Esophagus squamous epithelium (tissue), 5 donors: ENCODE data around the gene CD300LG. TPM values are rescaled to one million over a fixed set of nuclear protein-coding genes. Genes with fewer than 3 reads are reported as not detected.
"Not testable (repeated sequence)": the region's sequence is repeated elsewhere in the genome, so short reads cannot be mapped to it uniquely, and the experiment has no call there.

Experiments used
- DNase-seq: peaks from one replicate; lab custom pipeline; 2025; lab: John Stamatoyannopoulos, UW
- H3K27ac ChIP-seq, 4 donors: fragments of 200-600 bp; sonication (generic); one replicate each; pipeline ENCODE4 v1.5.1; 2016 to 2019; ENCODE audit warnings: mild to moderate bottlenecking in 1 of 4
- H3K27me3 ChIP-seq, 4 donors: fragments of 200-600 bp; sonication (generic); 1 replicate in 3 of 4; 2 replicates in 1 of 4; pipeline versions ENCODE4 v1.5.1 to v1.6.0; 2017 to 2021; ENCODE audit warnings: antibody characterized with exemption in 1 of 4
- H3K36me3 ChIP-seq, 3 donors: fragments of 200-600 bp; sonication (generic); one replicate each; pipeline ENCODE4 v1.5.1; 2016 to 2019
- H3K4me1 ChIP-seq, 3 donors: fragments of 200-600 bp; sonication (generic); one replicate each; pipeline ENCODE4 v1.5.1; 2017 to 2019
- H3K4me3 ChIP-seq, 4 donors: fragments of 200-600 bp; sonication (generic); 1 replicate in 3 of 4; 2 replicates in 1 of 4; pipeline ENCODE4 v1.5.1; 2016 to 2019; ENCODE audit warnings: mild to moderate bottlenecking in 2 of 4, moderate library complexity in 1 of 4
- H3K9me3 ChIP-seq, 3 donors: fragments of 200-600 bp; sonication (generic); one replicate each; pipeline ENCODE4 v1.5.1; 2016 to 2019
- POLR2A ChIP-seq, 4 donors: fragments of 450-650 bp; IDR thresholded peaks; one replicate each; pipeline ENCODE4 v1.6.1; 2017; ENCODE audit warnings: antibody characterized with exemption in 4 of 4, mild to moderate bottlenecking in 4 of 4, moderate library complexity in 3 of 4
- WGBS, 2 donors: methylation state at CpG; one replicate each; pipeline ENCODE4 v1.1.5; 2018; 5-methylcytosine and 5-hydroxymethylcytosine counted together
- intact Hi-C: fragments of 100-400 bp; cut with DNase I; formaldehyde crosslinking; loops from one replicate; pipeline ENCODE4 v1.15.0; 2022
- total RNA-seq, 4 donors: library from RNA; depleted of rRNA; stranded (reverse); fragments of >200 nt; gene quantifications; one replicate each; pipeline ENCODE4 v1.1.0, GENCODE V29; 2016
- TF ChIP-seq, protein P1 (sequence below), 6 experiments: fragments of 450-650 bp in 4 of 6; fragments of 200-600 bp in 2 of 6; sonication (generic) in 2 of 6; IDR thresholded peaks; one replicate each; pipeline ENCODE4 v1.5.1; 2016 to 2019; ENCODE audit warnings: antibody characterized with exemption in 6 of 6, mild to moderate bottlenecking in 4 of 6, moderate library complexity in 4 of 6
- donor health status: DM: yes; HTN: yes; CAD: no.

Gene CD300LG
- total RNA-seq, 4 donors from 2014 or later = 0.30 to 2.3 (median 0.94) TPM

- intact Hi-C loops = no loop called here
- peaks cover 0 to 26% (median 6%) of the 10 kb centered on the region in 3 donors for H3K36me3 ChIP-seq
- TF ChIP-seq, protein P1, sequence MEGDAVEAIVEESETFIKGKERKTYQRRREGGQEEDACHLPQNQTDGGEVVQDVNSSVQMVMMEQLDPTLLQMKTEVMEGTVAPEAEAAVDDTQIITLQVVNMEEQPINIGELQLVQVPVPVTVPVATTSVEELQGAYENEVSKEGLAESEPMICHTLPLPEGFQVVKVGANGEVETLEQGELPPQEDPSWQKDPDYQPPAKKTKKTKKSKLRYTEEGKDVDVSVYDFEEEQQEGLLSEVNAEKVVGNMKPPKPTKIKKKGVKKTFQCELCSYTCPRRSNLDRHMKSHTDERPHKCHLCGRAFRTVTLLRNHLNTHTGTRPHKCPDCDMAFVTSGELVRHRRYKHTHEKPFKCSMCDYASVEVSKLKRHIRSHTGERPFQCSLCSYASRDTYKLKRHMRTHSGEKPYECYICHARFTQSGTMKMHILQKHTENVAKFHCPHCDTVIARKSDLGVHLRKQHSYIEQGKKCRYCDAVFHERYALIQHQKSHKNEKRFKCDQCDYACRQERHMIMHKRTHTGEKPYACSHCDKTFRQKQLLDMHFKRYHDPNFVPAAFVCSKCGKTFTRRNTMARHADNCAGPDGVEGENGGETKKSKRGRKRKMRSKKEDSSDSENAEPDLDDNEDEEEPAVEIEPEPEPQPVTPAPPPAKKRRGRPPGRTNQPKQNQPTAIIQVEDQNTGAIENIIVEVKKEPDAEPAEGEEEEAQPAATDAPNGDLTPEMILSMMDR (IDR thresholded peaks at IDR 0.05) = no peak
- peak in 2 of 4 donors; percentile 72 to 82 for TF ChIP-seq POLR2A (IDR thresholded peaks at IDR 0.05)
- WGBS, 2 donors = 8 to 9% methylated on average over 8 to 14 of the region's 87 CpGs
- H3K27ac ChIP-seq = peak within 1 kb of the TSS; percentile 68 to 84 (median 79)
- no peak for DNase-seq
- peak within 1 kb of the TSS; percentile 60 to 76 (median 72) for H3K4me3 ChIP-seq
- peaks cover 0 to 8% (median 0%) of the 10 kb centered on the region in 4 donors for H3K27me3 ChIP-seq
- peaks cover 5 to 33% (median 16%) of the 10 kb centered on the region in 3 donors for H3K4me1 ChIP-seq
- H3K9me3 ChIP-seq = no peaks in the 10 kb centered on the region
Observed at GRCh38 chr17:43832976-43833829, 13.8 kb upstream of the CD300LG start, which contains the start of gene MPP3. MPP3 (minus strand) TSS chr17:43833146; CDS start chr17:43831906, 1,240 bp downstream.

- intact Hi-C loops = no loop called here
- no peak for DNase-seq
- no peak overlapping the region for H3K27ac ChIP-seq
- TF ChIP-seq, protein P1 (IDR thresholded peaks at IDR 0.05) = no peak
- no peak overlapping the region for H3K4me3 ChIP-seq
- no peaks in the 10 kb centered on the region for H3K9me3 ChIP-seq
- H3K36me3 ChIP-seq = peaks cover 0 to 18% (median 6%) of the 10 kb centered on the region in 3 donors
- H3K4me1 ChIP-seq = peaks cover 5 to 33% (median 16%) of the 10 kb centered on the region in 3 donors
- 52 to 59% methylated on average over 2 of the region's 2 CpGs for WGBS, 2 donors
- H3K27me3 ChIP-seq = peaks cover 0 to 8% (median 0%) of the 10 kb centered on the region in 4 donors
Observed at GRCh38 chr17:43834106-43834505, 12.9 kb upstream of the CD300LG start.

- TF ChIP-seq POLR2A (IDR thresholded peaks at IDR 0.05) = no peak
- TF ChIP-seq, protein P1 (IDR thresholded peaks at IDR 0.05) = peak in 1 of 6 experiments; percentile 8
- Histone ChIP-seq H3K4me1 (peaks cover 0 to 29% (median 16%) of the 10 kb centered on the region in 3 donors), H3K36me3 (no peaks in the 10 kb centered on the region), H3K9me3 (no peaks in the 10 kb centered on the region), H3K27me3 (no peaks in the 10 kb centered on the region), H3K4me3 (no peak overlapping the region), H3K27ac (peak overlapping the region in 3 of 4 donors; percentile 3 to 54 (median 18))
- 19 to 27% methylated on average over 7 of the region's 7 CpGs for WGBS, 2 donors
- intact Hi-C loops = loop anchor here (5.0 kb wide), 1 partner anchor 57 kb away; the partner anchor contains the start of gene CFAP97D1
- no peak for DNase-seq
Observed at GRCh38 chr17:43839670-43840108, 7.3 kb upstream of the CD300LG start.

- no peaks in the 10 kb centered on the region for H3K27me3 ChIP-seq
- no peaks in the 10 kb centered on the region for H3K9me3 ChIP-seq
- TF ChIP-seq, protein P1 (IDR thresholded peaks at IDR 0.05) = no peak
- TF ChIP-seq POLR2A (IDR thresholded peaks at IDR 0.05) = no peak
- H3K36me3 ChIP-seq = no peaks in the 10 kb centered on the region
- 40 to 42% methylated on average over 4 of the region's 4 CpGs for WGBS, 2 donors
- no peak for DNase-seq
- H3K27ac ChIP-seq = peak overlapping the region in 1 of 4 donors; percentile 40
- no peak overlapping the region for H3K4me3 ChIP-seq
- H3K4me1 ChIP-seq = peaks cover 0 to 32% (median 16%) of the 10 kb centered on the region in 3 donors
- intact Hi-C loops = no loop called here
Observed at GRCh38 chr17:43840814-43841213, 6.2 kb upstream of the CD300LG start.

DNA sequence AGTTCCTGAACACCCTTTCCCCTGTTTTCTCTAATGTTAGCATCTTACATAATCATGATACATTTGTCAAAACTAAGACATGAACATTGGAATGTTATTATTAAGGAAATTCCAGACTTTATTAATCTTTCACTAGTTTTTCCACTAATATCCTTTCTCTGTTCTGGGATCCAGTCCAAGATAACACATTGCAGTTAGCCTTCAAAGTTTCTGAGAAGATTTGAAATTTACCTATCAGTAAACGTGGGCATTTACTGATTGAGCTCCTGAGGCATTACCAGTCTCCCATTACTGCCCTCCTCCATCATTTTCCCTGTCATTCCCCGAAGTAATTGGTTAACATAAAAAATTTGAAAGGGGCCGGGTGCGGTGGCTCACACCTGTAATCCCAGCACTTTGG, 5.7 kb upstream of the CD300LG start:
- H3K27ac ChIP-seq = peak overlapping the region in 1 of 4 donors; percentile 40
- H3K36me3 ChIP-seq = no peaks in the 10 kb centered on the region
- TF ChIP-seq POLR2A (IDR thresholded peaks at IDR 0.05) = no peak
- TF ChIP-seq, protein P1 (IDR thresholded peaks at IDR 0.05) = no peak
- H3K27me3 ChIP-seq = no peaks in the 10 kb centered on the region
- no peak overlapping the region for H3K4me3 ChIP-seq
- intact Hi-C loops = no loop called here
- no peak for DNase-seq
- H3K9me3 ChIP-seq = no peaks in the 10 kb centered on the region
- peaks cover 0 to 36% (median 16%) of the 10 kb centered on the region in 3 donors for H3K4me1 ChIP-seq
- WGBS, 2 donors = 46 to 63% methylated on average over 4 of the region's 4 CpGs

DNA sequence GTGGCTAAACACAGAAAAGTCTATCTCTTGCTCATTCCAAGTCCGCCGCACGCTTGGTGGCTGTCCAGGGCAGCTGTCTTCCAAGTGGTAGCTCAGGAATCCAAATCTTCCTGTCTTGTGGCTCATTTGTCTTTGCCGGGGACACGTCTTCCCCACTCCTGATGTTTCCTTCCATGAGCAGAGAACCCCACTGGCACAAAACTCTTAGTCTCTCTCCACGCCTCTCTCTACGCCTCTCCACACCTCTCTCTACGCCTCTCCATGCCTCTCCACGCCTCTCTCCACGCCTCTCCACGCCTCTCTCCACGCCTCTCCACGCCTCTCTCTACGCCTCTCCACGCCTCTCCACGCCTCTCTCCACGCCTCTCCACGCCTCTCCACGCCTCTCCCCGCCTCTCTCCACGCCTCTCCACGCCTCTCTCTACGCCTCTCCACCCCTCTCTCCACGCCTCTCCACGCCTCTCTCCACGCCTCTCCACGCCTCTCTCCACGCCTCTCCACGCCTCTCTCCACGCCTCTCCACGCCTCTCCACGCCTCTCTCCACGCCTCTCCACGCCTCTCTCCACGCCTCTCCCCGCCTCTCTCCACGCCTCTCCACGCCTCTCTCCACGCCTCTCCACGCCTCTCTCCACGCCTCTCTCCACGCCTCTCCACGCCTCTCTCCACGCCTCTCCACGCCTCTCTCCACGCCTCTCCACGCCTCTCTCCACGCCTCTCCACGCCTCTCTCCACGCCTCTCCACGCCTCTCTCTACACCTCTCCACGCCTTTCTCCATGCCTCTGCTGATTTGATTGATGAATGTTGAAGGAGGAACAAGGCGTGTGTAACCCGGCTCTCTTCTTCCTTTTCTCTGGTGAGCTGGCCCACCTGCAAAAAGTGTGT, 4.6 kb upstream of the CD300LG start:
- WGBS, 2 donors = 48 to 55% methylated on average over 15 to 19 of the region's 54 CpGs
- H3K27ac ChIP-seq = peak overlapping the region in 3 of 4 donors; percentile 12 to 40 (median 29)
- H3K4me1 ChIP-seq = peaks cover 0 to 46% (median 16%) of the 10 kb centered on the region in 3 donors
- DNase-seq, intact Hi-C loops, H3K4me3 ChIP-seq, H3K27me3 ChIP-seq, H3K9me3 ChIP-seq, H3K36me3 ChIP-seq: not testable (repeated sequence)
